ENCODE data around the gene GPC5. TPM values are rescaled to one million over a fixed set of nuclear protein-coding genes. Genes with fewer than 3 reads are reported as not detected.

GPC5 gene
- total RNA-seq, 1 experiment from 2014 or later, result 0.15 TPM

DNA sequence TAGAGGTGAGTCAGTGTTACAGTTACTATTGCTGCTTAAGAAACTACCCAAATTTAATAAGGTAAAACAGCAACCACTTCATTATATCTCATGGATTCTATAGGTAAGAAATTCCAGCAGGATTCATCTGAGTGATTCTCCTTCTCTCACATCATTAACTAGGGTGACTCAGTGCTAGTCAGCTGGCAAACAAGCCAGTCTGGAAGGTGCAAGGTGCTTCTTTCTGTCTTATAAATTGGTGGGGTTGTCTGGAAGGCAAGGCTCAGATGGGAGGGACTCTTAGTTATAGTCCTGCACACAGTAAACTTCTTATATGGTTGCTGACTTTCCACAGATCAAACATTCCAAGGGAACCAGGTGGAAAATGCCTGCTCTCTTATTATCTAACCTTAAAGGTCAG is 484.5 kb downstream of the GPC5 start:
- Mint-ChIP-seq H3K36me3 (ENCODE audit: insufficient read depth in 1 of 3, low read depth in 3 of 3) (peaks cover 0 to 2% (median 0%) of the 10 kb centered on the region in 3 experiments; a peak in 1 of 7 replicates), H3K9me3 (0 out of 5 replicates have a peak, but pooled peaks cover 0 to under 1% of the 10 kb centered on the region in 2 experiments), H3K4me3 (no peak overlapping the region), H3K27ac (no peak overlapping the region), H3K27me3 (ENCODE audit: low read depth) (no peaks in the 10 kb centered on the region), H3K4me1 (no peaks in the 10 kb centered on the region)
- Histone ChIP-seq H3T11ph (ENCODE audit: low read length) (no peak overlapping the region), H3K9ac (ENCODE audit: extremely low read depth, insufficient read length, low read length) (no peak overlapping the region), H3K4me2 (ENCODE audit: insufficient read depth, insufficient read length, low read length) (no peak overlapping the region), H4K91ac (ENCODE audit: insufficient read length, low read depth, low read length) (no peak overlapping the region), H2BK120ac (ENCODE audit: low read depth, low read length, poor library complexity, severe bottlenecking) (no peak overlapping the region), H4K20me1 (ENCODE audit: control insufficient read depth, insufficient read depth, insufficient read length) (no peaks in the 10 kb centered on the region), H3K79me1 (ENCODE audit: insufficient read depth, low read depth, low read length, poor library complexity, severe bottlenecking) (no peaks in the 10 kb centered on the region), H2AFZ (ENCODE audit: low read length) (no peak overlapping the region), H3K14ac (ENCODE audit: insufficient read depth, low read length) (no peak overlapping the region), H3K18ac (ENCODE audit: insufficient read length, low read depth, low read length) (no peak overlapping the region), H3K9me3 (ENCODE audit: control insufficient read depth, low read depth, low read length) (no peaks in the 10 kb centered on the region), H2BK15ac (ENCODE audit: low read depth, low read length) (no peak overlapping the region), H2BK12ac (ENCODE audit: insufficient read length, low read depth, low read length) (no peak overlapping the region), H2BK5ac (ENCODE audit: insufficient read length, low read length) (no peak overlapping the region), H3K27ac (ENCODE audit: insufficient read length, low read depth, low read length) (no peak overlapping the region), H3K27me3 (ENCODE audit: insufficient read depth, low read length) (no peaks in the 10 kb centered on the region), H4K5ac (ENCODE audit: insufficient read length, low read depth, low read length) (no peak overlapping the region), H3K56ac (ENCODE audit: insufficient read length, low read depth, low read length) (no peak overlapping the region), H3K23ac (ENCODE audit: insufficient read length, low read depth, low read length) (no peak overlapping the region), H3K23me2 (ENCODE audit: insufficient read length, low read depth, low read length, poor library complexity, severe bottlenecking) (no peaks in the 10 kb centered on the region), H2BK20ac (ENCODE audit: low read depth, low read length, poor library complexity, severe bottlenecking) (no peak overlapping the region), H2AK5ac (ENCODE audit: insufficient read length, low read length) (no peak overlapping the region), H3K4ac (ENCODE audit: low read depth, low read length) (no peak overlapping the region), H4K8ac (replicated peaks; ENCODE audit: insufficient read length, low read depth, low read length) (no peak overlapping the region), H3K4me1 (ENCODE audit: insufficient read depth, low read length) (no peaks in the 10 kb centered on the region), H3K79me2 (ENCODE audit: insufficient read depth, low read length) (no peaks in the 10 kb centered on the region)
- DNase-seq, result no peak
- TF ChIP-seq, protein P1, sequence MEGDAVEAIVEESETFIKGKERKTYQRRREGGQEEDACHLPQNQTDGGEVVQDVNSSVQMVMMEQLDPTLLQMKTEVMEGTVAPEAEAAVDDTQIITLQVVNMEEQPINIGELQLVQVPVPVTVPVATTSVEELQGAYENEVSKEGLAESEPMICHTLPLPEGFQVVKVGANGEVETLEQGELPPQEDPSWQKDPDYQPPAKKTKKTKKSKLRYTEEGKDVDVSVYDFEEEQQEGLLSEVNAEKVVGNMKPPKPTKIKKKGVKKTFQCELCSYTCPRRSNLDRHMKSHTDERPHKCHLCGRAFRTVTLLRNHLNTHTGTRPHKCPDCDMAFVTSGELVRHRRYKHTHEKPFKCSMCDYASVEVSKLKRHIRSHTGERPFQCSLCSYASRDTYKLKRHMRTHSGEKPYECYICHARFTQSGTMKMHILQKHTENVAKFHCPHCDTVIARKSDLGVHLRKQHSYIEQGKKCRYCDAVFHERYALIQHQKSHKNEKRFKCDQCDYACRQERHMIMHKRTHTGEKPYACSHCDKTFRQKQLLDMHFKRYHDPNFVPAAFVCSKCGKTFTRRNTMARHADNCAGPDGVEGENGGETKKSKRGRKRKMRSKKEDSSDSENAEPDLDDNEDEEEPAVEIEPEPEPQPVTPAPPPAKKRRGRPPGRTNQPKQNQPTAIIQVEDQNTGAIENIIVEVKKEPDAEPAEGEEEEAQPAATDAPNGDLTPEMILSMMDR (conservative IDR thresholded peaks at IDR 0.05), result no peak

All from H9 (cell line).